GM18526 (cell line): ENCODE results near the gene CLEC16A.

Experiments
- POLR2A ChIP-seq: IDR thresholded peaks from 3 replicates; pipeline ENCODE4 v1.6.1; 2011; ENCODE audit not compliant: insufficient read length; ENCODE audit errors: extremely low read depth

Gene CLEC16A

DNA sequence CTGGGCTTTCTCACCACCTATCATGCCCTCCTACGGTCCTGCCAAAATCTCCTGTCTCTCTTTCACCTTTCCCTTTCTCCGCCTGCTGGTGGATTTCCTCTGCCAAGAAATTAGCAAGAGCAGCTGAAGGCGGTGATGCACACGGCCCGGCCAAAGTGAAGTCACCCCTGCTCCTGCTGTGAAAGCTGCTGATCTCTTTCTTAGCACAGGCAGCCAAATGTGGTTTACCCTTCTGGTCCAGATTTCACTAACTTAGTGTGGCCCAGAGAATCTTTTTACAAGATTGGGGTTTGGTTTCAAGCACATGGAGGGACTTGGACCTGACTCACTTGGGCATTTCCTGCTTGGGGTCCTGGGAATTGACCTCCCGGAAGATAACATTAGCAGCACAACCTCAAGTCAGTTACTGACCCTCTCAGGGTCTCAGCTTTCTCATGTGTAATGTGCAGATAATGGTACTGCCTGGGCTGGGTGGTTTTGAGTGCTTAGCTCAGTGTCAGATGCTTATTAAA is 155.9 kb downstream of the CLEC16A start:
- no peak for TF ChIP-seq POLR2A

DNA sequence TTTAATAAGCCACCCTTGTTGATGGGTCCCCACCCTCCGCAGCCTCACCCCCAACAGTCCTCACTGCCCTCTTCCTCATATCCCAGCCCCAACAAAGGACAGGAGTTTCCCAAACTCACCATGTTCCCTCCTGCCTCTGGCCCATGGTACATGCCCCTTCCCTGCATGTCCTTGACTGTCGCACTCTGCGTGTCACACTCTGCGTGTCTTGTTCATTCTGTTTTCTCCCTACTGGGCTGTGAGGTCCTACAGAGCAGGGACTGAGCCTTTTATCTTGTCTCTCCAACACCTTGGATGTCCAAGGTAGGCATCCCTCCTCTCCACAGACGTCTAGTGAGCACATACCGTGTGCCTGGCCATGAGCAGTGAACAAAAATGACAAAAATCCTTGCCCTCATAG is 156.9 kb downstream of the CLEC16A start:
- TF ChIP-seq POLR2A, result no peak

DNA sequence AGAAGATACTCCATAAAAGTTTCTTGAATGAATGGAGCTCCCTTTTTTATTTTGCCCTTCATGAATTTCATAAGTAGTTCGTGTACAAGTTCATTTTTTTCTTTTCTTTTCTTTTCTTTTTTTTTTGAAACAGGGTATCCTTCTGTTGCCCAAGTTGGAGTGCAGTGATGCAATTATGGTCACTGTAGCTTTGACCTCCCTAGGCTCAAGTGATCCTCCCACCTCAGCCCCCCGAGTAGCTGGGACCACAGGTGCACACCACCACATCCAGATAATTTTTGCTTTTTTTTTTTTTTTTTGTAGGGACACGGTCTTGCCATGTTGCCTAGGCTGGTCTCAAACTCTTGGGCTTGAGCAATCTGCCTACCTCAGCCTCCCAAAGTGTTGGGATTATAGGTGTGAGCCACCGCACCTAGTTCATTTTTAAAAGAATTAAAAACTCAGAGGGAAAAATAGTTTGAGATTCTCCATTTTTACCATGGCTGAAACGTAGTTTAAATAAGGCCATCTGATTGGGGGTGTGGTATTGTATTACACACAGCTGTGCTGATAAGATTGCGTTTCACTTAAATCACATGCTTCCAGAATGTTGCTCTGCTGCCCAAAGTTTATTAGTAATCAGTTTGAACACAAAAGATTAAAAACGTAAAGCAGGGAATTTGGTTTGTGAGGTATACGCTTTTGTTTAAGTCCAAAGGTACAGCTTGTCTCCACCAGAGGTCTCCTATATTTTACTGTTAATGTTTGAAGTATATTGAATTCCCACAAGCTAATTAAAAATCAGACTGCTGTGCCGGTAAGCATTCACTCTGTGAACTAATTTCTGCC is 157.5 kb downstream of the CLEC16A start:
- no peak for TF ChIP-seq POLR2A

DNA sequence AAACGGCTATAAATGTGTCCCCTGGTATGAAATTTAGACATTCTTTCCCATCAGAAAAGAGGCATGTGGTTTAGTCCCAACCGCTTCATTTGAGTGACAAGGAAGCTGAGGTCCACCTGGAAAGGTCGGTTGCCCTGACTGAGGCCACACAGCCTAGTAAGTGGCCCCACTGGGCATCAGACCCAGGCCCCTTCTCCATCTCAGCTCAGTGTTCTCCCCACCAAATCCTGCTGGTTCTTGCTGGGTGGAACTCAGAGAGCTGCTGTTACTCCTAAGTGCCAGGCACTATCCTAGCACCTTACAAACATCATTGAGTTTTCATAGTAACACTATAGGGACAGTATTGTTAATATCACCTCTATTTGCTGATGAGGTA is 158.1 kb downstream of the CLEC16A start:
- no peak for TF ChIP-seq POLR2A

DNA sequence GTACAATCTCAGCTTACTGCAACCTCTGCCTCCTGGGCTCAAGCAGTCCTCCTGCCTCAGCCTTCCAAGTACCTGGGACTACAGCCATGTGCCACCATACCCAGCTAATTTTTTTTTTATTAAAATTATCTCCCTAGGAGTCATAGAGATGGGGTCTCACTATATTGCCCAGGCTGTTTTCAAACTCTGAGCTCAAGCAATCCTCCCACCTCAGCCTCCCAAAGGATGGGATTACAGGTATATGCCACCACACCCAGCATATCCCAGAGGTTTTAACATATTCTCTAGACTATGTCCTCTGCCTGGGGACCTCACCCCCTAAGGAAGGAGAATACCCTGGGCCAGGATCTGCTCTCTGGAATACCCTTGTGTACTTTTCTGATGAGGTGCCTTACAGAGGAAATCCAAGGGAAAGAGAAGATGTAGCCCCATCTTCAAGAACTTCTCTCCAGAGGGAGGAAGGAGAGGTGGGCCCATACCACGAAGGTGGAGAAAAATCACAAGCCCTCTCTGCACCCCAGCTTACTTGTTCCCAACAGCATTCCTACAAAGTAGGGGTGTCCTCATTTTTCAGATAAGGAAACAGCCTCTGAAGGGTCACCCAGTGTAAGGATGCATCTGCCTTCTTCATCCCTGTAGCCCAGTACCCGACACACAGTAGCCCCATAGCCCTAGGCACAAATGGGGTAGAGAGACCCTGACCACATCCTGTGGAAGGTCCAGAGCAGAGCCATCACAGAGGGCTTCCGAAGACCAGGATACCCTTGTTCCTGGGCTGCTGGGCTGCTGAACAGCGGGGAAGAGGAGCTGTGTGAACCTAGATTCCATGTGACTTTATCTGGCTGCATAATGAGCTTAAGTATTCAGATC is 160.0 kb downstream of the CLEC16A start:
- no peak for TF ChIP-seq POLR2A

DNA sequence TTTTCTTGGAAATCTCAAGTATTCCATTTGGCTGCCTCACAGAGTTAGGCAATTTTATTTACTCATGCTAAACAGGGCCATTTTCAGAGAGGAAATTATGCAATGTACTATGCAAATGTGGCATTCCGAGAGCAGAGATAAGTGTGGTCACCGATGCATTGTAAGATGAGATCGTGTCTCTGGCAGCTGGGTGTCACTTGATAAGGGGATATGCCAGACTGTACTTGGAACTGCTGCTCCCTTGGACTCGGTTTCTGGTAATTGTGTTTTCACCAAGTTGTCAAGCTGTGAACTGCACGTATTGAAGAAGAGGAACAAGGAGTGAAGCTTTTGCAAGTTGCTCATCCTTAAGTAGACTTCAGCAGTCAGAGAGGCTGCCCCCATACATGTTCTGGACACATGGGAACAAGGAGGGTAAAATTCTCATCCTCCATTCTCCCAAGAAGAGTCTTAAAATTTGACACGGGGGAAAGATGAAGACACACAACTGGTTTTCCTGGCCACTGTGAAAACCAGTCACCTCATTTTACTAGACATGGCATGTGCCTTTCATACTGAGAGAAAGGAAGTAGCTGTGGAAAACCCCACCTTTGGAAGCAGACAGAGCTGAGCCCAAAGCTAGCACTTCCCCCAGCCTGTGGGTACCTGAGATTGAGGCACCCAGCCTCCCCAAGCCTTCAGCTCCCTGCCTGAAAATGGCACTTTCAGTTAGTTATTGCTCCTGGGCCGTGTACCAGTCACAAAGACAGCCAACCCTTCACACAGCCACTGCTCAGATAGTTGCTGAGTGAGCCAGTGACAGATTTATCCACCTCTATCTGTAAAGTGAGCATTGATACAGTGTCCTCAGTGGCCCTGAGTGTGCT is 160.9 kb downstream of the CLEC16A start:
- no peak for TF ChIP-seq POLR2A

DNA sequence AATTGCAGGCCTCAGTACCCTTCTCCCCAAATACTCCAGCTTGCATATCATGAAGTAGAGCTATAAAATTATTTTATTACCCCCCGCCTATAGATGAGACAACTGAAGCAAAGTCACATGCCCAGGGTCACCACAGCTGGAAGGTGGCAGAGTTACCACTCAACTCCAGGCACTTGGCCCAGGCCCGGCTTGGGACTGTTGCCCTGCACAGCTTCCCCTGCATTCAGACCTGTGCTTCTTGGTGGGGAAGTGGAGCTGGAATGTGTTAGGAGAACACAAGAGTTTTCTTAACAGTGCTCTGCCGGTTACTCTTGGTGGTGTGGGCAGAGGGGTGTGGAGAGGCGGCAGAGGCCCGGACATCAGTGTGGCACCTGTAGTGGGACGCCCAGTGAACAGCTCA is 162.4 kb downstream of the CLEC16A start:
- TF ChIP-seq POLR2A, result no peak

DNA sequence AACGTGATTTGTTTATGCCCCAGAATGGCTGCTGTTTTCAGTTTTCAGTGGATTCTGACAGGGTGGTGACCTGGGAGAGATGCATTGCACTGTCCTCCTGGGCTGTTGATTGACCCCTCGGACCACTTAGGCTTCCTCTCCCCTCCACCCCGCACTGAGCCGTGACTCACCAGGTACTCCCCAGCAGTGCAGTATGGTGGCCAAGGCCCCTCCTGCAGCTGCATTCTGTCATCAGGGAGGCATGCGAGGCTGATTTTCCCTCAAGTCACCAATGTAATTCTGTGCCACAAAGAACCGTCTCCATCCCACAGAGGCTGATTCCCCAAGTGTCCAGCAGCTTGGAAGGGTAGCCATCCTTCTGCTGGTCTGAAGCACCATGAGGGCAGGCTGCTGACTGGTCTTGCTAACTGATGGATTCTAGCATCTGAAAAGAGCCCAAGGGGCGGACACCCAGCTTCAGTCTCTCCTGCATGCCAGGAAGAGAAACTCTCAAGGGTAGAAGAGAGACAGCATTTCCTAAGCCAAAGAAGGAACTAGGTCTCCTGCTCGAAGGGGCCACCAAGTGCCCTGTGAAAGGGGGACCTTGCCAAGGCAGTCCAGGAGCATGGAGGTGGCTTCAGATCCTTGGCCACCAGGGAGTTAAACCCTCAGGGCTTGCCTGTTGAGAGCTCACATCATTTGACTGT is 163.6 kb downstream of the CLEC16A start:
- TF ChIP-seq POLR2A, result no peak

DNA sequence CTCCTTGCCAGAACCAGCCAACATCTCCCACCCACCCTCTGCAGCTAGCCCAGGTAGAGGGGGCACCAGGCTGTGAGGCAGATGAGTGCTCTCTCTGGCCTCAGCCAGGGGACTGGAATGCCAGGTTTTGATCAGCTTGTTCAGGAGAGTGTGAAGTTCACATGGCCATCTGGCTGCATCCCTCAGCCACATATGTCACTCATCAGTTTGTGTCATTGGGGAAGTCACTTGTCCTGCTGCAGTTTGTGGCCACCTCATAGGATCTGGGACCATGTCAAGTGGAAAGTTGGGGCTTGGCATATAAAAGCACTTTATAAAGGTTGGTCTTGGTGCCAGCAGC is 164.1 kb downstream of the CLEC16A start:
- TF ChIP-seq POLR2A, result no peak

DNA sequence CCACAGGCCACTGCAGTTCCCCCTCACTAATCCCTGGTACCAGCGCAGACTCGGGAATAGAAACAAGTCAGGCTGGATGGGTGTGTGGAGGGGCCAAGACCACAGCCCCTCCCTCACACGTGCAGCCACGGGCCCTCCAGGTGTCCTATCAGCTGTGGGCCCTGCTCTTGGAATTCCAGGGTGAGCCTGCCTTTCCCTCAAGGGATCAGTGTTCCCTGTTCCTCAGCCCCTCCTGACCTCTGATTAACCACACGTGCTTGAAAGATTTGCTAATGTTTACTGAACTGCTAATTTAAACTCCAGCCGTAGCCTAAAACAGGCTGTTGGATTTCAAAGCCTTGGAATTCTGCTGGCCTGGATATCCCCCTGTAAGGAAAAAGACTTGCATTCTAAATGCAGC is 165.2 kb downstream of the CLEC16A start:
- no peak for TF ChIP-seq POLR2A

DNA sequence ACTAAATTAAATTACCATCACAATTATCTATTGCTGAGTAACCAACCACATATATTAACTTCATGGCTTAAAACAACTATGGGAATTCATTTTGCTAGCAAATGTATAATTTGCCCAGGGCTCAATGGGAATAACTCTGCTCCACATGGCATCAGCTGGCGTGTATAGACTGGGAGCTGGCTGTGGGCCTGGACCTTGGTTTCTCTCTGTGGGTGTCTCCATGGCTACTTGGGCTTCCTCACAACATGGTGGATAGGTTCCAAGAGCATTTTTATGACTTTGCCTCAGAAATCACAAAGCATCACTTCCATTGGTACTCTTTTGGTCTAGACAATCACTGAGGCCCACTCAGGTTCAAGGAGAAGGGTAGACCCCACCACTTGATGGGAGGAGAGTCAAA is 166.8 kb downstream of the CLEC16A start:
- no peak for TF ChIP-seq POLR2A

DNA sequence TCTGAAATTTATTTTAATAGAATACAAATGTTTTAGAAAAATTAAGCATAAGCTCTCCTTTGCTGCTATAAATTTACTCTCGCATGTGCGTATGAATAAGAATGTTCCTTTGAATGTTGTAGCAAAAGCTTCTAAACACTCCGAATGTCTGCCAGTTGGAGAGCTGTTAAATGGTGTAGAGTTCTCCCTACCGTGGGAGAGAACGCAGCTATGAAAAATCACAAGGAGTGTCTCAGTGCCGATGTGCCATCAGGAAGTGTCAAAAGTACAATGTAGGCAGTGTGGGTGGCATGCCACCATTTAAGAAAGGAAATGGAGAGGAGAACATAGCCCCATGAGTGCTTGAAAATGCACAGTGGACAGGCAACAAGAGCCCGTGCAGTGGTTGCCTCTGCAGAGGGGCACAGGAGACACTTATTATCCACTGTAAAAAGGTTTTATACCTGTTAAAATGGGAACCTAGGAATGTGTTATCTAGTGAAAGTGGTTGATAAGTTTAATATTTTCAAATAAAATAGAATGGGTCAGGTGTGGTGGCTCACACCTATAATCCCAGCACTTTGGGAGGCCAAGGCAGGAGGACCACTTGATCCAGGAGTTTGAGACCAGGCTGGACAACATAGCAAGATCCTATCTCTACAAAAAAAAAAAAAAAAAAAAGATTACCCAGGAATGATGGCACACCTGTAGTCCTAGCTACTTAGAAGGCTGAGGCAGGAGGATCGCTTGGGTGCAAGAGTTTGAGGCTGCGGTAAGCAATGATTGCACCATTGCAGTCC is 167.7 kb downstream of the CLEC16A start:
- TF ChIP-seq POLR2A, result no peak

DNA sequence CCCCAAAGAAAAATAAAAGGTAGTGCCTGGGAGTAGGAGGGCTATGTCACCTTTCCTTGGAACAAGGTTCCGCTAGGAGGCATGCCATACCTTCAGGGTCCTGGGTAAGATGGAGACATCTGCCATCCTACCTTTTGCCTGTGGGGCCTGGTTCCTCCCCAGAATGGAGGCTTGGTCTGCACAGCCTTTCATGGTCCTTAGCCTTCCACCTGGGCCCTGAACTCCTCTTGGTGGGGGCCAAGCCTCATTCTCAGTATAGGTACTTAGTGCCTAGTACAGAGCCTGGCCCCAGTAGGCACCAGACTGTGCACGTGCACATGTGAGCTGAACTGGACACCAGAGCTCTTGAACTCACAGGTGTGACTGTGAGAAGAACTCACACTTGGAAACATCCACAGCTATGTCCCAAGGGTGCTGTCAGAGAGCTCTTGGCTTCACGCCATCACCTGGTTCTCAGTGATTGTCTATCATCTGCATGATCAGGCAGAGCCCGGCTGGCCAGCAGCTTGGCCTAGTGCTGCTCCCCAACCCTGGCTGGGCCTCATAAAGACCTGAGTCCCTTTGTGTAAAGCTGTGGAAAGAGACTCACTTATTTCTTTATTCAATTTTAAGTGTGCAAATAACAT is 168.5 kb downstream of the CLEC16A start:
- no peak for TF ChIP-seq POLR2A
